ENCODE data around the gene ZFYVE26. TPM values are rescaled to one million over a fixed set of nuclear protein-coding genes. Genes with fewer than 3 reads are reported as not detected.

ZFYVE26 gene
- total and polyA plus RNA-seq, 10 of the 15 experiments (the other 5 are each of a cell fraction or from before 2014, with no cell fraction given): 1.00 to 25.6 (median 12.0) TPM

DNA sequence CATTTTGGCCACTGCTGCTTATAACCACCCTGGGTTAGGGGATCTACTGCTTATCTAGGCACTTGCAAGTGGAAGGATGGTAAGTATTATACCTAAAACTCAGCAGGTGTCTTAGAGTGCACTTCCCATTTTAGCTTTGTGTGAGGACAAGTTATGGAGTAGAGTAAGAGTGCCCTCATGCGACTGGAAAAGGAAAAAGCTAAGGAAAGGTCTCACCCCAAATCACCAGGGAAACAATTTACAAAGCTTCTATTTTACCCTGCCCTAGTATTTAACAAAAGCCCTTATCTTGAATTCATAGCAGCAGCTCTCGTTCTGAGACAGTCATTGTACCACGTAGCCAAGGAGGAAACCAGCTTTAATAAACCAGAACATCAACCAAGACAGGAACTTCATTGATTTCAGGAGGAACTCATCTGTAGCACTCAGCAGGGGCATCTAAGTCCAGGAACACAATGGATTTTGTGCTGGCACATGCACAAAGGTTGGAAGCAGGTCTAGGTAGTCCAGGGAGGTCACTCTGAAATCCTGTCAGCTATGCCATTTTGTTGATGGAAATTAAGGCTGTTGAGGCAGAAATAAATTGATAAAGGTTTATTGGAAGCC is 111.8 kb downstream of the ZFYVE26 start (continued):
- TF ChIP-seq, protein P1, sequence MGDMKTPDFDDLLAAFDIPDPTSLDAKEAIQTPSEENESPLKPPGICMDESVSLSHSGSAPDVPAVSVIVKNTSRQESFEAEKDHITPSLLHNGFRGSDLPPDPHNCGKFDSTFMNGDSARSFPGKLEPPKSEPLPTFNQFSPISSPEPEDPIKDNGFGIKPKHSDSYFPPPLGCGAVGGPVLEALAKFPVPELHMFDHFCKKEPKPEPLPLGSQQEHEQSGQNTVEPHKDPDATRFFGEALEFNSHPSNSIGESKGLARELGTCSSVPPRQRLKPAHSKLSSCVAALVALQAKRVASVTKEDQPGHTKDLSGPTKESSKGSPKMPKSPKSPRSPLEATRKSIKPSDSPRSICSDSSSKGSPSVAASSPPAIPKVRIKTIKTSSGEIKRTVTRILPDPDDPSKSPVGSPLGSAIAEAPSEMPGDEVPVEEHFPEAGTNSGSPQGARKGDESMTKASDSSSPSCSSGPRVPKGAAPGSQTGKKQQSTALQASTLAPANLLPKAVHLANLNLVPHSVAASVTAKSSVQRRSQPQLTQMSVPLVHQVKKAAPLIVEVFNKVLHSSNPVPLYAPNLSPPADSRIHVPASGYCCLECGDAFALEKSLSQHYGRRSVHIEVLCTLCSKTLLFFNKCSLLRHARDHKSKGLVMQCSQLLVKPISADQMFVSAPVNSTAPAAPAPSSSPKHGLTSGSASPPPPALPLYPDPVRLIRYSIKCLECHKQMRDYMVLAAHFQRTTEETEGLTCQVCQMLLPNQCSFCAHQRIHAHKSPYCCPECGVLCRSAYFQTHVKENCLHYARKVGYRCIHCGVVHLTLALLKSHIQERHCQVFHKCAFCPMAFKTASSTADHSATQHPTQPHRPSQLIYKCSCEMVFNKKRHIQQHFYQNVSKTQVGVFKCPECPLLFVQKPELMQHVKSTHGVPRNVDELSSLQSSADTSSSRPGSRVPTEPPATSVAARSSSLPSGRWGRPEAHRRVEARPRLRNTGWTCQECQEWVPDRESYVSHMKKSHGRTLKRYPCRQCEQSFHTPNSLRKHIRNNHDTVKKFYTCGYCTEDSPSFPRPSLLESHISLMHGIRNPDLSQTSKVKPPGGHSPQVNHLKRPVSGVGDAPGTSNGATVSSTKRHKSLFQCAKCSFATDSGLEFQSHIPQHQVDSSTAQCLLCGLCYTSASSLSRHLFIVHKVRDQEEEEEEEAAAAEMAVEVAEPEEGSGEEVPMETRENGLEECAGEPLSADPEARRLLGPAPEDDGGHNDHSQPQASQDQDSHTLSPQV (IDR thresholded peaks at IDR 0.05): 0 out of 2 replicates have a peak, but pooled peaks have one; percentile 26
- no peak for TF ChIP-seq IKZF2 (IDR thresholded peaks at IDR 0.05)
- TF ChIP-seq RELA (IDR thresholded peaks at IDR 0.05; ENCODE audit: borderline replicate concordance, partially characterized antibody): peak; percentile 22
- TF ChIP-seq SPI1 (IDR thresholded peaks at IDR 0.05; ENCODE audit: borderline replicate concordance, insufficient read depth, low read depth, low read length): peak; percentile 92
- no peak for TF ChIP-seq YBX1 (IDR thresholded peaks at IDR 0.05)

DNA sequence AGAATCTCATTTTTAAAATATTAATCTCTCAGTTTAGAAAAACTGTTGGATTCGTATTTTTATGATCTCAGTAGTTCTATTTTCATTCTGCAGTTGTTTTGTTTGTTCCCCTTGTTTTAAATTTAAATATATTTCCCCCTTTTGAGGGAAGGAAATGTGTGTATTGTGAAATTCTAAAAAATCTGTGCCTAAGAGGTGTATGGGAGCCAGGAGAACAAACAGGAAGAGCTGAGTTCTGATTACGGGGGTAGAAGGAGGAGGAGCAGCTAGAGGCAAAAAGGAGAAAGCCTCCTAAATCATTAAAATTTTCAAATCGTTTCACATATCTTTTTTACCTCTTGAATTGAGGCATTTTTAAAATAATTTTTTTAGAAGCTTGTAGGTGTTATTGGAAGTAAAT is 112.4 kb downstream of the ZFYVE26 start:
- intact Hi-C loops (cut with micrococcal nuclease; ENCODE audit: unreplicated experiment) (loop anchor here (1.0 to 2.0 kb wide), 6 partner anchors 37 to 283 kb away; no protein-coding TSS in a partner anchor), in situ Hi-C loops (cut with MboI) (loop anchor here (5.0 to 10.0 kb wide), 3 partner anchors 82 to 279 kb away; no protein-coding TSS in a partner anchor)
- 19% methylated on average over 3 of the region's 3 CpGs for WGBS (ENCODE audit: insufficient coverage, insufficient replicate concordance, low lambda C conversion rate, missing lambda C conversion rate)
- TF ChIP-seq, protein P2, sequence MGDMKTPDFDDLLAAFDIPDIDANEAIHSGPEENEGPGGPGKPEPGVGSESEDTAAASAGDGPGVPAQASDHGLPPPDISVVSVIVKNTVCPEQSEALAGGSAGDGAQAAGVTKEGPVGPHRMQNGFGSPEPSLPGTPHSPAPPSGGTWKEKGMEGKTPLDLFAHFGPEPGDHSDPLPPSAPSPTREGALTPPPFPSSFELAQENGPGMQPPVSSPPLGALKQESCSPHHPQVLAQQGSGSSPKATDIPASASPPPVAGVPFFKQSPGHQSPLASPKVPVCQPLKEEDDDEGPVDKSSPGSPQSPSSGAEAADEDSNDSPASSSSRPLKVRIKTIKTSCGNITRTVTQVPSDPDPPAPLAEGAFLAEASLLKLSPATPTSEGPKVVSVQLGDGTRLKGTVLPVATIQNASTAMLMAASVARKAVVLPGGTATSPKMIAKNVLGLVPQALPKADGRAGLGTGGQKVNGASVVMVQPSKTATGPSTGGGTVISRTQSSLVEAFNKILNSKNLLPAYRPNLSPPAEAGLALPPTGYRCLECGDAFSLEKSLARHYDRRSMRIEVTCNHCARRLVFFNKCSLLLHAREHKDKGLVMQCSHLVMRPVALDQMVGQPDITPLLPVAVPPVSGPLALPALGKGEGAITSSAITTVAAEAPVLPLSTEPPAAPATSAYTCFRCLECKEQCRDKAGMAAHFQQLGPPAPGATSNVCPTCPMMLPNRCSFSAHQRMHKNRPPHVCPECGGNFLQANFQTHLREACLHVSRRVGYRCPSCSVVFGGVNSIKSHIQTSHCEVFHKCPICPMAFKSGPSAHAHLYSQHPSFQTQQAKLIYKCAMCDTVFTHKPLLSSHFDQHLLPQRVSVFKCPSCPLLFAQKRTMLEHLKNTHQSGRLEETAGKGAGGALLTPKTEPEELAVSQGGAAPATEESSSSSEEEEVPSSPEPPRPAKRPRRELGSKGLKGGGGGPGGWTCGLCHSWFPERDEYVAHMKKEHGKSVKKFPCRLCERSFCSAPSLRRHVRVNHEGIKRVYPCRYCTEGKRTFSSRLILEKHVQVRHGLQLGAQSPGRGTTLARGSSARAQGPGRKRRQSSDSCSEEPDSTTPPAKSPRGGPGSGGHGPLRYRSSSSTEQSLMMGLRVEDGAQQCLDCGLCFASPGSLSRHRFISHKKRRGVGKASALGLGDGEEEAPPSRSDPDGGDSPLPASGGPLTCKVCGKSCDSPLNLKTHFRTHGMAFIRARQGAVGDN (IDR thresholded peaks at IDR 0.05): no peak
- TF ChIP-seq, protein P3, sequence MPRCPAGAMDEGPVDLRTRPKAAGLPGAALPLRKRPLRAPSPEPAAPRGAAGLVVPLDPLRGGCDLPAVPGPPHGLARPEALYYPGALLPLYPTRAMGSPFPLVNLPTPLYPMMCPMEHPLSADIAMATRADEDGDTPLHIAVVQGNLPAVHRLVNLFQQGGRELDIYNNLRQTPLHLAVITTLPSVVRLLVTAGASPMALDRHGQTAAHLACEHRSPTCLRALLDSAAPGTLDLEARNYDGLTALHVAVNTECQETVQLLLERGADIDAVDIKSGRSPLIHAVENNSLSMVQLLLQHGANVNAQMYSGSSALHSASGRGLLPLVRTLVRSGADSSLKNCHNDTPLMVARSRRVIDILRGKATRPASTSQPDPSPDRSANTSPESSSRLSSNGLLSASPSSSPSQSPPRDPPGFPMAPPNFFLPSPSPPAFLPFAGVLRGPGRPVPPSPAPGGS (IDR thresholded peaks at IDR 0.05; ENCODE audit: borderline replicate concordance, insufficient read depth, low read depth, low read length, poor library complexity, severe bottlenecking): no peak
- TF ChIP-seq MYC (IDR thresholded peaks at IDR 0.05; ENCODE audit: insufficient read depth, insufficient read length, insufficient replicate concordance, low read length, severe bottlenecking): no peak
- TF ChIP-seq WRNIP1 (IDR thresholded peaks at IDR 0.05; ENCODE audit: borderline replicate concordance, low read depth, low read length): no peak
- no peak for TF ChIP-seq KLF5 (IDR thresholded peaks at IDR 0.05; ENCODE audit: partially characterized antibody)

More for the DNA sequence above, 112.4 kb downstream of the ZFYVE26 start:
- Histone ChIP-seq H3K4me3 (no peak overlapping the region), H3K4me1 (ENCODE audit: control insufficient read depth, insufficient read depth, low read length) (no peaks in the 10 kb centered on the region), H3K79me2 (ENCODE audit: control insufficient read depth, insufficient read depth, low read length) (no peaks in the 10 kb centered on the region), H2AFZ (ENCODE audit: control insufficient read depth, low read depth, low read length) (0 out of 2 replicates have a peak overlapping the region, but pooled peaks have one; percentile 53), H3K9me3 (replicated peaks; ENCODE audit: control insufficient read depth, insufficient read depth, low read length) (no peaks in the 10 kb centered on the region), H4K20me1 (ENCODE audit: control insufficient read depth, insufficient read depth) (no peaks in the 10 kb centered on the region), H3K36me3 (ENCODE audit: control insufficient read depth in 2 of 2, insufficient read depth in 2 of 2, low read length in 1 of 2) (no peaks in the 10 kb centered on the region), H3K4me2 (ENCODE audit: control insufficient read depth, insufficient read depth) (no peak overlapping the region), H3K27ac (ENCODE audit: control insufficient read depth, insufficient read depth) (no peak overlapping the region), H3K9ac (ENCODE audit: control insufficient read depth, insufficient read depth, low read length) (no peak overlapping the region), H3K27me3 (replicated peaks in 1 of 2; ENCODE audit: control insufficient read depth in 2 of 2, insufficient read depth in 2 of 2, low read length in 1 of 2) (no peaks in the 10 kb centered on the region)
- no peak for ATAC-seq
- BruUV-seq (replicated peaks): no TSS peak
- ChIA-PET CTCF (interaction anchor here (0.6 to 12.3 kb wide), 60 partner anchors 10 to 1345 kb away, joined by 3 to 359 read pairs (median 6); partner anchors contain the start of genes ARG2, ATP6V1D, EIF2S1 and PIGH), POLR2A (interaction anchor here (0.9 to 2.6 kb wide), 7 partner anchors 10 to 1115 kb away, joined by 3 to 18 read pairs (median 4); partner anchors contain the start of gene RDH11), RAD21 (ENCODE audit: unreplicated experiment) (interaction anchor here (0.6 to 8.5 kb wide), 33 partner anchors 9 to 1344 kb away, joined by 3 to 153 read pairs (median 6); partner anchors contain the start of genes ARG2, PIGH, RDH11 and VTI1B), SMC1A (ENCODE audit: uncharacterized antibody, unreplicated experiment) (interaction anchor here (0.7 to 5.8 kb wide), 40 partner anchors 8 to 283 kb away, joined by 3 to 206 read pairs (median 6); partner anchors contain the start of genes ARG2, PIGH, RDH11 and VTI1B)
- FAIRE-seq: no peak
- no peak for DNase-seq (ENCODE audit: low read depth, low spot score)

All from GM12878 (cell line).